Esophagus squamous epithelium (tissue), 5 donors: ENCODE data around the gene PIGR. TPM values are rescaled to one million over a fixed set of nuclear protein-coding genes. Genes with fewer than 3 reads are reported as not detected.

ENCODE experiments used
- DNase-seq: peaks from one replicate; lab custom pipeline; 2025; lab: John Stamatoyannopoulos, UW
- H3K27ac ChIP-seq, 4 donors: fragments of 200-600 bp; sonication (generic); one replicate each; pipeline ENCODE4 v1.5.1; 2016 to 2019; ENCODE audit warnings: mild to moderate bottlenecking in 1 of 4
- H3K27me3 ChIP-seq, 4 donors: fragments of 200-600 bp; sonication (generic); 1 replicate in 3 of 4; 2 replicates in 1 of 4; pipeline versions ENCODE4 v1.5.1 to v1.6.0; 2017 to 2021; ENCODE audit warnings: antibody characterized with exemption in 1 of 4
- H3K36me3 ChIP-seq, 3 donors: fragments of 200-600 bp; sonication (generic); one replicate each; pipeline ENCODE4 v1.5.1; 2016 to 2019
- H3K4me1 ChIP-seq, 3 donors: fragments of 200-600 bp; sonication (generic); one replicate each; pipeline ENCODE4 v1.5.1; 2017 to 2019
- H3K4me3 ChIP-seq, 4 donors: fragments of 200-600 bp; sonication (generic); 1 replicate in 3 of 4; 2 replicates in 1 of 4; pipeline ENCODE4 v1.5.1; 2016 to 2019; ENCODE audit warnings: mild to moderate bottlenecking in 2 of 4, moderate library complexity in 1 of 4
- H3K9me3 ChIP-seq, 3 donors: fragments of 200-600 bp; sonication (generic); one replicate each; pipeline ENCODE4 v1.5.1; 2016 to 2019
- POLR2A ChIP-seq, 4 donors: fragments of 450-650 bp; IDR thresholded peaks; one replicate each; pipeline ENCODE4 v1.6.1; 2017; ENCODE audit warnings: antibody characterized with exemption in 4 of 4, mild to moderate bottlenecking in 4 of 4, moderate library complexity in 3 of 4
- WGBS, 2 donors: methylation state at CpG; one replicate each; pipeline ENCODE4 v1.1.5; 2018; 5-methylcytosine and 5-hydroxymethylcytosine counted together
- intact Hi-C: fragments of 100-400 bp; cut with DNase I; formaldehyde crosslinking; loops from one replicate; pipeline ENCODE4 v1.15.0; 2022
- total RNA-seq, 4 donors: library from RNA; depleted of rRNA; stranded (reverse); fragments of >200 nt; gene quantifications; one replicate each; pipeline ENCODE4 v1.1.0, GENCODE V29; 2016
- TF ChIP-seq, protein P1 (sequence below), 6 experiments: fragments of 450-650 bp in 4 of 6; fragments of 200-600 bp in 2 of 6; sonication (generic) in 2 of 6; IDR thresholded peaks; one replicate each; pipeline ENCODE4 v1.5.1; 2016 to 2019; ENCODE audit warnings: antibody characterized with exemption in 6 of 6, mild to moderate bottlenecking in 4 of 6, moderate library complexity in 4 of 6
- donor health status: DM: yes; HTN: yes; CAD: no.

PIGR gene
- total RNA-seq, 4 donors from 2014 or later, result 0.99 to 144 (median 1.1) TPM; not detected in 1

DNA sequence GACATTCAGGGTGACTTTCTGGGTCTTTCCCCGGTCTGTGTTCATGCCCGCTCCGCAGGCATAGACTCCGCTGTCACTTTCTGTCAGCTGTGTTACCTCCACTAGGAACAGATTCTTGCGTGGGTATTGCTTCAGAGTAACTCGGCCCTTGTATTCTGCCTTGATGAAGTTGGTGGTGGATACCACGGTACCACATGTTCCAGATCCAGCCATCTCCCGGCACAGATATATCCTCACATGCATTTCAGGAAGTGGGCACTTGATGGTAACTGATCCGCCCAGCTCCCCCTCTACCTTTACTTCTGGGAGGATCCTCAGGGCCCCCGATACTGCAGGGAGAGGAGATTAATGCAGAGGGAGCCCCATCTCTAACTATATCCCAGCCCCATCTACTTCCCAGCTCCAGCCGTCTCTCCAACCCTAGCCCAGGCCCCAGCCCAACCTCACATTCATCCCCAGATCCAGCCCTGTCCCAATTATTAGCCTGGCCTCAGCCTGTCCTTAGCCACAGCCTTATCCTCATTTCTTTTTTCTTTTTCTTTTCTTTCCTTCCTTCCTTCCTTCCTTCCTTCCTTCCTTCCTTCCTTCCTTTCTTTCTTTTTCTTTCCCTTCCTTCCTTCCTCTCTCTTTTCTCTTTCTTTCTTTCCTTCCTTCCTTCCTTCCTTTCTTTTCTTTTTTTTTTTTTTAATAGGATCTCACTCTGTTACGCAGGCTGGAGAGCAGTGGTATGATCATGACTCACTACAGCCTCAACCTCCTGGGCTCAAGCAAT lies 32.3 kb downstream of the PIGR start:
- Histone ChIP-seq H3K4me3 (no peak overlapping the region), H3K27me3 (peaks cover 0 to 17% (median 0%) of the 10 kb centered on the region in 4 donors), H3K36me3 (no peaks in the 10 kb centered on the region), H3K27ac (no peak overlapping the region), H3K9me3 (no peaks in the 10 kb centered on the region), H3K4me1 (peaks cover 10 to 30% (median 10%) of the 10 kb centered on the region in 3 donors)
- WGBS, 2 donors, result 71 to 75% methylated on average over 12 of the region's 12 CpGs
- intact Hi-C loops, result loop anchor here (5.0 kb wide), 1 partner anchor 177 kb away; no protein-coding TSS in a partner anchor
- no peak for TF ChIP-seq POLR2A (IDR thresholded peaks at IDR 0.05)
- DNase-seq, result no peak

DNA sequence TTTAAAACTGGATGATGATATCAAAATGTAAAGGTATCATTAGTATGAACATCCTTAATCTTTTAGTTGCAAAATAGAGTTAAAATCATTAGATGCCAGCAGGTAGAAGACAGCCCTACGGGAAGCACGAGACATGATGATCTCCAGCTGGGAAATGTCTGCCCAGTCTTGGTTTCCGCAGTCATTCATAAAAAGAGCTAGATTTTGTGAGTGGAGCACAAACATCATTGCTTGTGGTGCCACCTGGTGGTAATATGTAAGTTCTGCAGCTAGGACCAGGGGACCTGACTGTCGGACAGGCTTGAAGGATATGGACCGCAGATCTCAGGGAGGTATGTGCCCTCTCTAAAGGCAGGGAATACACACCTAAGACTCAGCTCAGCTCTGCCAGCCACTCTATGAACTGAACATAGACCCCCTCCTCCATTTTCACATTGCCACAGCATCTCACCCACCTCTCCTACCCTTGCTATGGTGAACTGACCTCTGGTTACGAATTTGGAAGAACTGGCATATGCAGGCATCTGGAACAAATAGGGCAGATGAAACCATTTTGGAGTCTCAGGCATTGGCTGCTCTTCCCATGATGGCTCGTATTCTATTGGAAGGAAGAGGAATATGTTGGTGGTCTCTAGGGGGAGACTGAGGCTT lies 33.7 kb downstream of the PIGR start:
- H3K4me3 ChIP-seq, result no peak overlapping the region
- no peaks in the 10 kb centered on the region for H3K36me3 ChIP-seq
- peak; percentile 13 for DNase-seq
- intact Hi-C loops, result loop anchor here (5.0 kb wide), 1 partner anchor 175 kb away; no protein-coding TSS in a partner anchor
- no peak for TF ChIP-seq POLR2A (IDR thresholded peaks at IDR 0.05)
- TF ChIP-seq, protein P1, sequence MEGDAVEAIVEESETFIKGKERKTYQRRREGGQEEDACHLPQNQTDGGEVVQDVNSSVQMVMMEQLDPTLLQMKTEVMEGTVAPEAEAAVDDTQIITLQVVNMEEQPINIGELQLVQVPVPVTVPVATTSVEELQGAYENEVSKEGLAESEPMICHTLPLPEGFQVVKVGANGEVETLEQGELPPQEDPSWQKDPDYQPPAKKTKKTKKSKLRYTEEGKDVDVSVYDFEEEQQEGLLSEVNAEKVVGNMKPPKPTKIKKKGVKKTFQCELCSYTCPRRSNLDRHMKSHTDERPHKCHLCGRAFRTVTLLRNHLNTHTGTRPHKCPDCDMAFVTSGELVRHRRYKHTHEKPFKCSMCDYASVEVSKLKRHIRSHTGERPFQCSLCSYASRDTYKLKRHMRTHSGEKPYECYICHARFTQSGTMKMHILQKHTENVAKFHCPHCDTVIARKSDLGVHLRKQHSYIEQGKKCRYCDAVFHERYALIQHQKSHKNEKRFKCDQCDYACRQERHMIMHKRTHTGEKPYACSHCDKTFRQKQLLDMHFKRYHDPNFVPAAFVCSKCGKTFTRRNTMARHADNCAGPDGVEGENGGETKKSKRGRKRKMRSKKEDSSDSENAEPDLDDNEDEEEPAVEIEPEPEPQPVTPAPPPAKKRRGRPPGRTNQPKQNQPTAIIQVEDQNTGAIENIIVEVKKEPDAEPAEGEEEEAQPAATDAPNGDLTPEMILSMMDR (IDR thresholded peaks at IDR 0.05), result peak; percentile 84 to 93 (median 90)
- H3K27me3 ChIP-seq, result peaks cover 0 to 26% (median 0%) of the 10 kb centered on the region in 4 donors
- peaks cover 11 to 36% (median 12%) of the 10 kb centered on the region in 3 donors for H3K4me1 ChIP-seq
- H3K27ac ChIP-seq, result no peak overlapping the region
- H3K9me3 ChIP-seq, result no peaks in the 10 kb centered on the region
- 18 to 22% methylated on average over 7 of the region's 7 CpGs for WGBS, 2 donors

DNA sequence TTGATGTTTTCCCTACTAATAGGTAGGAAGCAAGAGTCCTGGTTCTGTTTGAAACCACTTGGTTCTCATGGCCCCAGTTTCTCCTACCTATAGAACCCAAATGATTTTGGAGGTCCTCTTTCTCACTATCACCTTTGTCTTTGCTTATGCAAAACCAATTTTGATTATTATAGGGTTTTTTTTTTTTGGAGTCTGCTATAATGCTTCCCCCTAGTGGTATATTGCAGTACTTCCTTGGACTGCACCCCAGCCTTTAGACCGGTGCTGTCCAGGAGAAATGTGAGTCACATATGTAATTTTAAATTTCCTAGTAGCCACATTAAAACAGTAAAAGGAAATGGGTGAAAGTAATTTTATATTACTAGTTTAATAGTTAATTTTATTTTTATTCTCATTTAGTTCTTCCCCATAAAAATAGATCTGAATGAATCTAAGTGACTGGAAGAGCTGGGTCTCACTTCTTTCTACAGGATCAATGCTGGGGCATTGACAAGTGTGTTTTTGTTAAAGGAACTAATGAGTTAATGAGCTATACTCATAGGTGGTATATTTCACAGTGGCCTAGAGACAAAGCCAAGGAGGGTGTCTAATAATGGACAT lies 35.1 kb downstream of the PIGR start:
- Histone ChIP-seq H3K36me3 (no peaks in the 10 kb centered on the region), H3K4me3 (no peak overlapping the region), H3K27me3 (peaks cover 0 to 26% (median 0%) of the 10 kb centered on the region in 4 donors), H3K27ac (no peak overlapping the region), H3K4me1 (peaks cover 11 to 36% (median 12%) of the 10 kb centered on the region in 3 donors), H3K9me3 (no peaks in the 10 kb centered on the region)
- no peak for DNase-seq
- intact Hi-C loops, result loop anchor here (5.0 kb wide), 1 partner anchor 174 kb away; no protein-coding TSS in a partner anchor
- WGBS, 2 donors, result 0 to 6% methylated on average over 1 of the region's 1 CpG
- TF ChIP-seq, protein P1 (IDR thresholded peaks at IDR 0.05), result peak; percentile 81 to 95 (median 90)
- TF ChIP-seq POLR2A (IDR thresholded peaks at IDR 0.05), result no peak

DNA sequence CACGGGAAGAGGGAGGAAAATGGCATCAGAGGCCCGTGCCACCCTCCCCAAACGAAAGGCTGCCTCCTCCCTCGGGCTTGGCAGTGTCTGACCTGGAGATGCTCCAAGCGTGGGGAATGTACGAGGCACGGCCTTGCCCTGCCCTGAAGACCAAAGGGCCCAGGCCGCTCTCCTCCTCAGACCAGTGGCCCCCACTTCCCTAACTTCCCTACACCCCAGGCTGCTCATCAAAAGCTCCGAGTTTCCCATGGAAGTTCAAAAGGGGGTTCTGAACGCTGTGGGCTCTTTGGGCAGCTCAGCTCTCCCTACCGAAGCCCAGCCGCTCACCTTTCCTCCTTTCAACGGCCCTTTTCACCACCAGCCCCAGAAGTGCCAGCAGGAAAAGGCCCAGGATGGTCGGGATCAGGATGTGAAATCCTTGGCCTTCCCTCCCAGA lies 36.4 kb downstream of the PIGR start:
- Histone ChIP-seq H3K36me3 (no peaks in the 10 kb centered on the region), H3K4me3 (peak overlapping the region; percentile 36 to 74 (median 51)), H3K4me1 (peaks cover 11 to 36% (median 12%) of the 10 kb centered on the region in 3 donors), H3K9me3 (no peaks in the 10 kb centered on the region), H3K27ac (peak overlapping the region; percentile 62 to 87 (median 75)), H3K27me3 (peaks cover 0 to 26% (median 0%) of the 10 kb centered on the region in 4 donors)
- intact Hi-C loops, result loop anchor here (5.0 kb wide), 1 partner anchor 173 kb away; no protein-coding TSS in a partner anchor
- DNase-seq, result no peak
- WGBS, 2 donors, result 38 to 40% methylated on average over 1 to 10 of the region's 14 CpGs
- no peak for TF ChIP-seq POLR2A (IDR thresholded peaks at IDR 0.05)
- TF ChIP-seq, protein P1 (IDR thresholded peaks at IDR 0.05), result no peak

DNA sequence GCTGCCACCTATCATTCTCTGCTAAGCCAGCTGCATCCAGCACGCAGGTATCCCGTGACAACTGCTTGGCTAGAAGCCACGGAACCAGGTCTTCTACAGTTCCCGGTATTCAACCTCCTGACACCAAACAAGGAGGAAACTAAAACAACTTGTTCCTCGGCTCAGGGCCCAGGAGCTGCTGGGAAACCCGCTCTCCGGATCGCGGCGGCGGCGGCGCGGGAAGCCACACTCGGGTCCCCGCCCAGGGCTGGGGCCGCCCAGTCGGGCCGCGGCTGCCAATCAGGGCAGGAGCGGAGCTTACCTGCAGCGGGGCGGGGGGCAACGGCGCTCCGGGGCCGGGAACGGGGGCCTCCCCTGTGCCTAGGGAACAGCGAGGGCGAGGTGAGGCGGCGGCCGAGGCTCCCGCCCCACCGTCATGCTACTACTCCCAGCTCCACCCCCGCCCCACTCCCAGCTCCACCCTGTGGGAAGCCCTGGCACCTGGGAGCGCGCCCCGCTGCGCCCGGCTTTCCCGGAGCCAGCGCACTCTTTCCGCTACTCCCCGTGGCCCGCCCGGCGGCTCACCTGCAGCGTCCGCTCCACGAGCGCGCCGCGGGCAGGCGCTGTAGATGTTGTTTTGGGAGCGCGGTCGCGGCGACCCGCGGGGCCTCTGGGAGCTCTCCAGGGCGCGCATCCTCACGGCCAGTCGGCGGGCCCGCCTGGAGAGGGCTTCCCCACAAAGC lies 36.9 kb downstream of the PIGR start:
- DNase-seq, result no peak
- Histone ChIP-seq H3K27me3 (peaks cover 0 to 26% (median 0%) of the 10 kb centered on the region in 4 donors), H3K36me3 (no peaks in the 10 kb centered on the region), H3K4me1 (peaks cover 11 to 36% (median 12%) of the 10 kb centered on the region in 3 donors), H3K4me3 (peak overlapping the region; percentile 36 to 74 (median 51)), H3K27ac (peak overlapping the region; percentile 62 to 87 (median 75)), H3K9me3 (no peaks in the 10 kb centered on the region)
- 0 to 2% methylated on average over 2 to 24 of the region's 69 CpGs for WGBS, 2 donors
- intact Hi-C loops, result no loop called here
- TF ChIP-seq POLR2A (IDR thresholded peaks at IDR 0.05), result no peak
- TF ChIP-seq, protein P1 (IDR thresholded peaks at IDR 0.05), result no peak
